Measurements from ENCODE around the gene CSNK1G1.
A peak's percentile ranks its signal among the peaks of the same experiment; 100 is the strongest.
"Not testable (repeated sequence)": the region's sequence is repeated elsewhere in the genome, so short reads cannot be mapped to it uniquely, and the experiment has no call there.

The CSNK1G1 gene

DNA sequence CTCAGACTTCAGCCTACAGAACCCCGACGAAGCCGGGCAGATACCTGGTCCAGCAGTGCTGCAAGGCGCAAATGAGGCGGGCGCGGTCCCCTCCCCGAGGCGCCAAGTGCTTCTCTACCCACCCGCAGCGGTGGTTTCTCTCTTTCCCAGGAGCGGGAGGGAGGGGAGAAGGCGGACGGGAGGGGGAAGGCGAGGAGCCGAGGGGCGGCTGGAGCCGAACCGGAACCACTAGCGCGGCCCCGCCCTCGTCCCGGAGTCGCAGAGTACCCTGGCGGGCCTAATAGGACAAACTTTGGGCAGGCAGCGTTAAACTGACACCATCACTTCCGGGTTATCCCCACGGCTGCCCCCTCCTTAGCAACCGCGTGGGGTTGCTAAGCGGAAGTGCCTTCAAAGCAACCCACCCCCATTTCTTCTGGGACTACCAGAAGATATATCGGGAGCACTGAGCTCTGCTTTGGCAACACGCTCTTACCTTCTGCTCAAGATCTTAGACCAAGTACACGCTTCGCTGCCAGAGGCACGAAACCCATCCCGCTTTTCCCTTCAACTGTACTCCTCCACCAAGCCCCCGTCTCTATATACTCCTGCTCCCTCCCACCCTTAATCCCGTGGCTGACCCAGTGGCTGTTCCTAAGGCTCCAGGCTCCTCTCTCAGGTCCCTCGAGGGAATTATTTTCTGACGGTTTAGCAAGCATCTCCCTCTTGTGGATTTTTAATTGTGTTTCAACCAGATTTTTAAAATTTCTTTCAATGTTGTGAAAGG, at the start of gene CSNK1G1:
Gene CSNK1G1, minus strand, starts transcription at position 230 of the 766 bp plus-strand sequence. CDS start 55,674 bp downstream, outside the sequence.
- TF ChIP-seq, protein P1, sequence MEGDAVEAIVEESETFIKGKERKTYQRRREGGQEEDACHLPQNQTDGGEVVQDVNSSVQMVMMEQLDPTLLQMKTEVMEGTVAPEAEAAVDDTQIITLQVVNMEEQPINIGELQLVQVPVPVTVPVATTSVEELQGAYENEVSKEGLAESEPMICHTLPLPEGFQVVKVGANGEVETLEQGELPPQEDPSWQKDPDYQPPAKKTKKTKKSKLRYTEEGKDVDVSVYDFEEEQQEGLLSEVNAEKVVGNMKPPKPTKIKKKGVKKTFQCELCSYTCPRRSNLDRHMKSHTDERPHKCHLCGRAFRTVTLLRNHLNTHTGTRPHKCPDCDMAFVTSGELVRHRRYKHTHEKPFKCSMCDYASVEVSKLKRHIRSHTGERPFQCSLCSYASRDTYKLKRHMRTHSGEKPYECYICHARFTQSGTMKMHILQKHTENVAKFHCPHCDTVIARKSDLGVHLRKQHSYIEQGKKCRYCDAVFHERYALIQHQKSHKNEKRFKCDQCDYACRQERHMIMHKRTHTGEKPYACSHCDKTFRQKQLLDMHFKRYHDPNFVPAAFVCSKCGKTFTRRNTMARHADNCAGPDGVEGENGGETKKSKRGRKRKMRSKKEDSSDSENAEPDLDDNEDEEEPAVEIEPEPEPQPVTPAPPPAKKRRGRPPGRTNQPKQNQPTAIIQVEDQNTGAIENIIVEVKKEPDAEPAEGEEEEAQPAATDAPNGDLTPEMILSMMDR (IDR thresholded peaks at IDR 0.05), result peak; percentile 31
- Histone ChIP-seq H3K9ac (no peak within 1 kb of the TSS), H2AFZ (peak within 1 kb of the TSS; percentile 77), H3K27ac (peak within 1 kb of the TSS; percentile 60), H3K79me2 (peaks cover 2% of the 10 kb centered on the region), H3K36me3 (ENCODE audit: control insufficient read depth, insufficient read depth, low read length) (no peaks in the 10 kb centered on the region), H3K4me1 (no peaks in the 10 kb centered on the region), H3K27me3 (ENCODE audit: control insufficient read depth, insufficient read depth, low read length) (no peaks in the 10 kb centered on the region), H3K4me2 (ENCODE audit: low read length) (peak within 1 kb of the TSS; percentile 86), H3K4me3 (ENCODE audit: low read depth, low read length) (peak within 1 kb of the TSS; percentile 75), H3K9me3 (ENCODE audit: control insufficient read depth, low read length) (no peaks in the 10 kb centered on the region)

DNA sequence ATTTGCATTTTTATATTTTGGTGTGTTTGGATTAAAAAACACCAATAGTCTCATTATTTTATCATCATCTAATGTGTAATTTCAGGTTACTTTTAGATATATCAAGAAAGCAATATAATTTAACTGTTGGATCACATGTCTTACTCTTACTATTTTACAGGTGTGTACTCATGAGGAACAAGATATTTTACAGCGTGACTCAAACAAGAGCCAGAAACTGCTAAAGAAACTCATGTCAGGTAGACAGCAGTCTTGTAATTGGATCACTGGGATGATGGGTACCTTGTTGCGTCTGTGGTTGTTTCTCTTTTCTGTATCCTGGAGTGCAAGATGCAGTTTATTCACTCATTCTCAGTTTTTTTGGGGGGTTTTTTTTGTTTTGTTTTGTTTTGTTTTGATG, 44.6 kb upstream of the CSNK1G1 start:
- Histone ChIP-seq H3K27ac (no peak overlapping the region), H3K36me3 (ENCODE audit: control insufficient read depth, insufficient read depth, low read length) (no peaks in the 10 kb centered on the region), H3K9ac (no peak overlapping the region), H3K4me3 (ENCODE audit: low read depth, low read length) (no peak overlapping the region), H3K79me2 (no peaks in the 10 kb centered on the region), H3K4me1 (no peaks in the 10 kb centered on the region), H3K9me3 (ENCODE audit: control insufficient read depth, low read length) (no peaks in the 10 kb centered on the region), H3K27me3 (ENCODE audit: control insufficient read depth, insufficient read depth, low read length) (no peaks in the 10 kb centered on the region), H2AFZ (no peak overlapping the region), H3K4me2 (ENCODE audit: low read length) (no peak overlapping the region)
- TF ChIP-seq, protein P1 (IDR thresholded peaks at IDR 0.05), result no peak

DNA sequence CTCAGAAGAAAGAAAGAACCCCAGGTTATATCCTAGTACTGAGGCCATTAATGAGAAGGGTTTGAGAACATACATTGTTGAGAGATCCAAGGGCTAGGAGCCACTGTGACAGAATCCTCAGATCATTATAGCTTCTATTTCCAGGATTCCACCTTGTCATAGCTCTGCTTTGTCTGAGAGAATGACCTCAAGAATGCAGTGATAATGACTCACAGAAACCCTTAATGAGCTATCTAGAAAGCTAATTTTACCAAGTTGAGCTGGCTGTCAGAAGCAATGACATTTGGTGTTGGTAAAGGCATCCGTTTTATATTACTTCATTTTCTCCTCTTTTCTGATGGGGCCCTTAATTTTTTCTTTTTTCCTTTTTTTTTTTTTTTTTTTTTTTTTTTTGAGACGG, 42.6 kb upstream of the CSNK1G1 start:
- no peaks in the 10 kb centered on the region for H3K36me3 ChIP-seq (ENCODE audit: control insufficient read depth, insufficient read depth, low read length)
- TF ChIP-seq, protein P1 (IDR thresholded peaks at IDR 0.05), result no peak

DNA sequence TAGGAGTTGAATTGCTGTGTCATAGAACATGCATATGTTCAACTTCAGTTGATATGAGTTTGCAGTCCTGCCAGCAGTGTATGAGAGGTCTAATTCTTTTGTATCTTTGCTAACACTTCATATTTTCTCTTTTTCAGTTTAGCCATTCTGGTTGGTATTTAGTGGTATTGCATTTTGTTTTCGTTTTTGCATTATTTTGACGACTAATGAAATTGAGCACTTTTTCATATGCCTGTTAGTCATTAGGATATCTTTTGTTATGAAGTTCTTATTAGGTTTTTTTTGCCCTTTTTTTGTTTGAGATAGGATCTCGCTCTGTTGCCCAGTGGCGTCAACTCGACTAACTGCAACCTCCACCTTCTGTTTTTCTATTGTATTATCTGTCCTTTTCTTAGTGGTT, 40.8 kb upstream of the CSNK1G1 start:
- H3K4me3 ChIP-seq (ENCODE audit: low read depth, low read length), result no peak overlapping the region
- TF ChIP-seq, protein P1 (IDR thresholded peaks at IDR 0.05), result no peak
- H3K9ac ChIP-seq, result no peak overlapping the region
- H3K79me2 ChIP-seq, result no peaks in the 10 kb centered on the region
- no peak overlapping the region for H3K27ac ChIP-seq
- H3K36me3 ChIP-seq (ENCODE audit: control insufficient read depth, insufficient read depth, low read length), result no peaks in the 10 kb centered on the region
- H3K4me1 ChIP-seq, result no peaks in the 10 kb centered on the region
- no peaks in the 10 kb centered on the region for H3K27me3 ChIP-seq (ENCODE audit: control insufficient read depth, insufficient read depth, low read length)
- H3K9me3 ChIP-seq (ENCODE audit: control insufficient read depth, low read length), result no peaks in the 10 kb centered on the region
- no peak overlapping the region for H2AFZ ChIP-seq
- H3K4me2 ChIP-seq (ENCODE audit: low read length), result no peak overlapping the region

More for the DNA sequence above, 42.6 kb upstream of the CSNK1G1 start:
- Histone ChIP-seq H3K9ac (no peak overlapping the region), H3K27me3 (ENCODE audit: control insufficient read depth, insufficient read depth, low read length) (no peaks in the 10 kb centered on the region), H2AFZ (no peak overlapping the region), H3K4me1 (no peaks in the 10 kb centered on the region), H3K4me3 (ENCODE audit: low read depth, low read length) (no peak overlapping the region), H3K27ac (no peak overlapping the region), H3K79me2 (no peaks in the 10 kb centered on the region), H3K9me3 (ENCODE audit: control insufficient read depth, low read length) (no peaks in the 10 kb centered on the region), H3K4me2 (ENCODE audit: low read length) (no peak overlapping the region)

DNA sequence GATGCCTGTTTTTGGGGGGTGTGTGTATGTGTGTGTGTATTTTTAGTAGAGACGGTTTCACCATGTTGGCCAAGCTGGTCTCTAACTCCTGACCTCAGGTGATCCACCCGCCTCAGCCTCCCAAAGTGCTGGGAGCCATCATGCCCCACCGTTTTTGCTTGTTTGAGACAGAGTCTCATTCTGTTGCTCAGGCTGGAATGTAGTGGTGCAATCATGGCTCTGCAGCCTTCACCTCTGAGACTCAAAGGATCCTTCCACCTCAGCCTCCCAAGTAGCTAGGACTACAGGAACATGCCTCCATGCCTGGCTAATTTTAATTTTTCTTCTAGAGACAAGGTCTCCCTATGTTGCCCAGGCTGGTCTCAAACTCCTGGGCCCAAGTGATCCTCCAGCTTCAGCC, 36.5 kb upstream of the CSNK1G1 start:
- H3K36me3 ChIP-seq (ENCODE audit: control insufficient read depth, insufficient read depth, low read length); H3K4me1 ChIP-seq: not testable (repeated sequence)

More for the DNA sequence above, 36.5 kb upstream of the CSNK1G1 start:
- H3K9ac ChIP-seq; H3K27me3 ChIP-seq (ENCODE audit: control insufficient read depth, insufficient read depth, low read length); H3K4me3 ChIP-seq (ENCODE audit: low read depth, low read length); H3K9me3 ChIP-seq (ENCODE audit: control insufficient read depth, low read length); H3K27ac ChIP-seq; H2AFZ ChIP-seq; H3K79me2 ChIP-seq; H3K4me2 ChIP-seq (ENCODE audit: low read length): not testable (repeated sequence)
